DOHH2 (cell line): ENCODE results near the gene KLHDC1.
A peak's percentile ranks its signal among the peaks of the same experiment; 100 is the strongest.

Source experiments
- H3F3A ChIP-seq: fragments of 200-600 bp; sonication (generic), shearing (Covaris generic); 2 replicates; pipeline ENCODE4 v1.6.0; 2016; ENCODE audit warnings: antibody characterized with exemption, mild to moderate bottlenecking; ENCODE audit not compliant: control insufficient read depth, insufficient read depth
- H3K27ac ChIP-seq: fragments of 200-600 bp; sonication (generic); 2 replicates; pipeline ENCODE4 v1.5.1; 2014; ENCODE audit warnings: low read depth, mild to moderate bottlenecking, low read length, moderate library complexity
- H3K27me3 ChIP-seq: fragments of 200-600 bp; sonication (generic); 2 replicates; pipeline ENCODE4 v1.6.1; 2014; ENCODE audit warnings: mild to moderate bottlenecking, low read length, mixed read lengths; ENCODE audit not compliant: control insufficient read depth
- H3K36me3 ChIP-seq: fragments of 200-600 bp; sonication (generic); 2 replicates; pipeline ENCODE4 v1.6.1; 2014; ENCODE audit warnings: mild to moderate bottlenecking, low read length, moderate library complexity, mixed read lengths; ENCODE audit not compliant: control insufficient read depth
- H3K4me1 ChIP-seq: fragments of 200-600 bp; sonication (generic); 2 replicates; pipeline ENCODE4 v1.6.1; 2014; ENCODE audit warnings: mild to moderate bottlenecking, low read length, mixed read lengths; ENCODE audit not compliant: control insufficient read depth
- H3K4me2 ChIP-seq: fragments of 200-600 bp; sonication (generic); 2 replicates; pipeline ENCODE4 v1.6.0; 2014; ENCODE audit warnings: mild to moderate bottlenecking, low read length, moderate library complexity
- H3K4me3 ChIP-seq: fragments of 200-600 bp; sonication (generic); 2 replicates; pipeline ENCODE4 v1.5.1; 2014; ENCODE audit warnings: mild to moderate bottlenecking, low read length, mixed read lengths
- H3K79me2 ChIP-seq: fragments of 200-600 bp; sonication (generic); 2 replicates; pipeline ENCODE4 v1.6.1; 2014; ENCODE audit warnings: mild to moderate bottlenecking, low read length, mixed read lengths; ENCODE audit not compliant: control insufficient read depth
- H3K9me2 ChIP-seq: fragments of 200-600 bp; sonication (generic); replicated peaks from 2 replicates; pipeline ENCODE4 v1.6.1; 2014; ENCODE audit warnings: mild to moderate bottlenecking, low read length, mixed read lengths; ENCODE audit not compliant: control insufficient read depth
- H3K9me3 ChIP-seq: fragments of 200-600 bp; sonication (generic); 2 replicates; pipeline ENCODE4 v1.6.1; 2014; ENCODE audit warnings: antibody characterized with exemption, low read length, mixed read lengths; ENCODE audit not compliant: control insufficient read depth, insufficient read depth
- H4K20me1 ChIP-seq: fragments of 200-600 bp; sonication (generic); 2 replicates; pipeline ENCODE4 v1.6.0; 2014; ENCODE audit warnings: low read depth, mild to moderate bottlenecking, antibody characterized with exemption, low read length, moderate library complexity; ENCODE audit not compliant: control insufficient read depth, insufficient read depth
- CTCF ChIP-seq: fragments of 200-600 bp; sonication (generic); IDR thresholded peaks from one replicate; pipeline ENCODE4 v1.5.1; 2014; ENCODE audit warnings: antibody characterized with exemption, mild to moderate bottlenecking, low read depth, low read length; ENCODE audit not compliant: poor library complexity, severe bottlenecking
- EZH2phosphoT487 ChIP-seq: fragments of 200-600 bp; sonication (generic); IDR thresholded peaks from 2 replicates; pipeline ENCODE4 v1.6.1; 2017; ENCODE audit warnings: borderline replicate concordance, mild to moderate bottlenecking, antibody characterized with exemption, low read length, moderate library complexity, mixed read lengths

KLHDC1 gene

GRCh38 chr14:49766839-49767238 is 73.9 kb downstream of the KLHDC1 start:
- H3K4me3 ChIP-seq, result peak overlapping the region; percentile 89
- peak overlapping the region; percentile 80 for H3K4me2 ChIP-seq
- peaks cover 11% of the 10 kb centered on the region; the same call in 1 of the 2 replicates for H3K36me3 ChIP-seq
- H3K4me1 ChIP-seq, result peaks cover 42% of the 10 kb centered on the region
- H4K20me1 ChIP-seq, result no peaks in the 10 kb centered on the region; the same call in 1 of the 2 replicates
- H3F3A ChIP-seq, result peaks cover 9% of the 10 kb centered on the region
- peak overlapping the region; percentile 89 for H3K27ac ChIP-seq
- H3K27me3 ChIP-seq, result no peaks in the 10 kb centered on the region
- H3K9me2 ChIP-seq, result no peaks in the 10 kb centered on the region
- peaks cover 33% of the 10 kb centered on the region for H3K79me2 ChIP-seq
- TF ChIP-seq CTCF, result no peak
- no peaks in the 10 kb centered on the region for H3K9me3 ChIP-seq

GRCh38 chr14:49767270-49767570 is 74.3 kb downstream of the KLHDC1 start:
- Histone ChIP-seq H3K27ac (peak overlapping the region; percentile 89), H4K20me1 (no peaks in the 10 kb centered on the region; the same call in 1 of the 2 replicates), H3K79me2 (peaks cover 33% of the 10 kb centered on the region), H3K4me2 (peak overlapping the region; percentile 80), H3K9me2 (no peaks in the 10 kb centered on the region), H3K9me3 (no peaks in the 10 kb centered on the region), H3K4me1 (peaks cover 45% of the 10 kb centered on the region), H3K36me3 (peaks cover 12% of the 10 kb centered on the region; the same call in 1 of the 2 replicates), H3K27me3 (no peaks in the 10 kb centered on the region), H3K4me3 (peak overlapping the region; percentile 89), H3F3A (peaks cover 12% of the 10 kb centered on the region)
- TF ChIP-seq CTCF, result no peak

- no peaks in the 10 kb centered on the region for H3K27me3 ChIP-seq
- H4K20me1 ChIP-seq, result no peaks in the 10 kb centered on the region; the same call in 1 of the 2 replicates
- H3K4me1 ChIP-seq, result peaks cover 50% of the 10 kb centered on the region
- H3K27ac ChIP-seq, result peak within 1 kb of the TSS; percentile 89
- H3K9me3 ChIP-seq, result no peaks in the 10 kb centered on the region
- no peaks in the 10 kb centered on the region for H3K9me2 ChIP-seq
- peak within 1 kb of the TSS; percentile 80 for H3K4me2 ChIP-seq
- H3K4me3 ChIP-seq, result peak within 1 kb of the TSS; percentile 89
- H3K79me2 ChIP-seq, result peaks cover 33% of the 10 kb centered on the region
- TF ChIP-seq EZH2phosphoT487, result no peak
- peak; percentile 34 for TF ChIP-seq CTCF
- peaks cover 12% of the 10 kb centered on the region for H3F3A ChIP-seq
- H3K36me3 ChIP-seq, result peaks cover 12% of the 10 kb centered on the region; the same call in 1 of the 2 replicates
Measured at GRCh38 chr14:49767571-49768300, 74.8 kb downstream of the KLHDC1 start, which contains the start of gene KLHDC2. TSS of gene KLHDC2 (plus strand) at chr14:49768153. CDS start at chr14:49768469, 316 bp downstream.
